B cell (primary cell): Measurements from ENCODE around the gene NOVA1. TPM values are rescaled to one million over a fixed set of nuclear protein-coding genes. Genes with fewer than 3 reads are reported as not detected.

Source experiments
- ATAC-seq: fragments of 200-7000 bp; cut with Tn5 transposase; one replicate; pipeline ENCODE4 v1.10.0; 2021; ENCODE audit warnings: low read depth, mild to moderate bottlenecking, moderate number of reproducible peaks, moderate library complexity
- CTCF ChIA-PET: fragments of 350-600 bp; sonication (Branson Sonifier 250); formaldehyde crosslinking; loops from one replicate; lab custom pipeline; 2021; ENCODE audit warnings: antibody characterized with exemption, inconsistent platforms; lab: Charles Lee
- POLR2A ChIA-PET: fragments of 350-600 bp; sonication (Branson Sonifier 250); formaldehyde crosslinking; loops from one replicate; lab custom pipeline; 2021; ENCODE audit warnings: antibody characterized with exemption; lab: Charles Lee
- DNase-seq: peaks from one replicate; pipeline ENCODE4 v3.0.0; 2013
- H2AFZ ChIP-seq: 2 replicates; pipeline ENCODE4 v1.6.1; 2012; ENCODE audit warnings: mild to moderate bottlenecking, low read depth, low read length; ENCODE audit not compliant: insufficient read depth, poor library complexity, severe bottlenecking
- H3K27ac ChIP-seq, 2 donors: 1 replicate in 1 of 2; 2 replicates in 1 of 2; pipeline ENCODE4 v1.5.1; 2012 to 2013; ENCODE audit warnings: low read length in 2 of 2, mild to moderate bottlenecking in 2 of 2, moderate library complexity in 1 of 2
- H3K27me3 ChIP-seq, 4 experiments: fragments of 200-600 bp in 1 of 4; sonication (generic) in 1 of 4; replicated peaks in 1 of 4; 1 replicate in 2 of 4; 2 replicates in 2 of 4; pipeline versions ENCODE4 v1.6.1 to v1.7.0; 2013 to 2016; ENCODE audit warnings: low read length in 3 of 4, mild to moderate bottlenecking in 2 of 4, mixed read lengths in 1 of 4, moderate library complexity in 1 of 4; ENCODE audit not compliant: insufficient read depth in 4 of 4, control insufficient read depth in 3 of 4; ENCODE audit errors: control extremely low read depth in 1 of 4
- H3K36me3 ChIP-seq, 2 experiments: replicated peaks in 1 of 2; 1 replicate in 1 of 2; 2 replicates in 1 of 2; pipeline versions ENCODE4 v1.6.1 to v1.7.1; 2013; ENCODE audit warnings: low read length in 1 of 2; ENCODE audit not compliant: insufficient read depth in 2 of 2, control insufficient read depth in 1 of 2; ENCODE audit errors: control extremely low read depth in 1 of 2, extremely low read depth in 1 of 2
- H3K4me1 ChIP-seq, 2 donors: fragments of 200-600 bp in 1 of 2; sonication (generic) in 1 of 2; 1 replicate in 1 of 2; 2 replicates in 1 of 2; pipeline versions ENCODE4 v1.5.1 to v1.6.1; 2013 to 2017; ENCODE audit warnings: low read length in 2 of 2; ENCODE audit not compliant: control insufficient read depth in 2 of 2, insufficient read depth in 2 of 2
- H3K4me2 ChIP-seq: replicated peaks from 2 replicates; pipeline ENCODE3; 2012; ENCODE audit warnings: mild to moderate bottlenecking, low read depth, low read length; ENCODE audit not compliant: poor library complexity, severe bottlenecking
- H3K4me3 ChIP-seq, 5 experiments: fragments of 200-600 bp in 1 of 5; sonication (generic) in 1 of 5; 1 replicate in 3 of 5; 2 replicates in 2 of 5; pipeline versions ENCODE4 v1.5.1 to v1.7.0; 2011 to 2016; ENCODE audit warnings: low read length in 4 of 5, mild to moderate bottlenecking in 4 of 5, low read depth in 2 of 5, control low read depth in 1 of 5, moderate library complexity in 1 of 5; ENCODE audit not compliant: insufficient read depth in 1 of 5; ENCODE audit errors: control extremely low read depth in 1 of 5, extremely low read depth in 1 of 5
- H3K79me2 ChIP-seq: fragments of 200-600 bp; sonication (generic); one replicate; pipeline ENCODE4 v1.6.0; 2016; ENCODE audit warnings: low read length; ENCODE audit not compliant: control insufficient read depth, insufficient read depth
- H3K9ac ChIP-seq: fragments of 200-600 bp; sonication (generic); 2 replicates; pipeline ENCODE4 v1.6.1; 2017; ENCODE audit warnings: mild to moderate bottlenecking, low read length, moderate library complexity
- H3K9me3 ChIP-seq, 3 donors: one replicate each; pipeline versions ENCODE4 v1.6.1 to v1.7.1; 2013; ENCODE audit warnings: low read length in 2 of 3; ENCODE audit not compliant: control insufficient read depth in 2 of 3, insufficient read depth in 1 of 3; ENCODE audit errors: control extremely low read depth in 1 of 3
- H4K20me1 ChIP-seq: 2 replicates; pipeline ENCODE4 v1.6.0; 2012; ENCODE audit warnings: mild to moderate bottlenecking, low read length; ENCODE audit not compliant: insufficient read depth, control insufficient read depth, poor library complexity, severe bottlenecking
- H3K27ac Mint-ChIP-seq: one replicate; pipeline ENCODE4 v1.8.0; 2021; ENCODE audit warnings: mixed read lengths
- H3K27me3 Mint-ChIP-seq: one replicate; pipeline ENCODE4 v1.8.0; 2021; ENCODE audit warnings: mixed read lengths
- H3K4me1 Mint-ChIP-seq: one replicate; pipeline ENCODE4 v1.8.0; 2021; ENCODE audit warnings: mixed read lengths
- H3K4me3 Mint-ChIP-seq: one replicate; pipeline ENCODE4 v1.8.0; 2021; ENCODE audit warnings: mixed read lengths
- H3K9me3 Mint-ChIP-seq: one replicate; pipeline ENCODE4 v1.8.0; 2022; ENCODE audit warnings: mixed read lengths; ENCODE audit not compliant: insufficient read depth
- CTCF ChIP-seq: fragments of 200-600 bp; IDR thresholded peaks from one replicate; pipeline ENCODE4 v1.8.0; 2022; ENCODE audit warnings: antibody characterized with exemption, mild to moderate bottlenecking
- EZH2 ChIP-seq: IDR thresholded peaks from 2 replicates; pipeline ENCODE4 v1.6.1; 2012; ENCODE audit warnings: borderline replicate concordance, low read depth, mild to moderate bottlenecking, moderate library complexity, low read length; ENCODE audit not compliant: insufficient read depth, poor library complexity, severe bottlenecking
- WGBS: methylation state at CpG from one replicate; pipeline ENCODE4 v1.1.5; 2013; ENCODE audit warnings: missing lambda C conversion rate; ENCODE audit not compliant: insufficient coverage; 5-methylcytosine and 5-hydroxymethylcytosine counted together
- intact Hi-C: fragments of 100-400 bp; cut with micrococcal nuclease; formaldehyde crosslinking; loops from one replicate; pipeline ENCODE4 v1.10.0; 2022
- polyA plus RNA-seq: library from polyadenylated mRNA; depleted of rRNA; stranded (reverse); fragments of >200 nt; gene quantifications from 2 replicates; pipeline ENCODE4 v1.2.3, GENCODE V29; 2012
- total RNA-seq, 2 donors: library from RNA; stranded (reverse); fragments of 120-200 nt in 1 of 2; gene quantifications; 1 replicate in 1 of 2; 2 replicates in 1 of 2; pipeline versions ENCODE4 v1.2.3 to v1.2.4, GENCODE V29; 2013 to 2022

The NOVA1 gene
- total and polyA plus RNA-seq, 2 donors (not counting 1 experiment from before 2014, with no cell fraction given): not detected

GRCh38 chr14:26531894-26532293 lies 65.9 kb downstream of the NOVA1 start:
- no peak overlapping the region for H3K4me3 ChIP-seq
- H3K79me2 ChIP-seq: no peaks in the 10 kb centered on the region
- ChIA-PET CTCF (no interaction called here), POLR2A (no interaction called here)
- H3K9me3 ChIP-seq: no peaks in the 10 kb centered on the region
- no peak overlapping the region for H3K4me3 Mint-ChIP-seq
- intact Hi-C loops: no loop called here
- ATAC-seq (no peak), DNase-seq (no peak)
- no peaks in the 10 kb centered on the region for H3K27me3 ChIP-seq
- H3K27me3 Mint-ChIP-seq: no peaks in the 10 kb centered on the region
- H3K27ac ChIP-seq: no peak overlapping the region
- H3K27ac Mint-ChIP-seq: no peak overlapping the region
- no peaks in the 10 kb centered on the region for H3K4me1 ChIP-seq
- H3K4me2 ChIP-seq: no peak overlapping the region
- WGBS: no CpG with 5 or more reads among the region's 3 CpGs
- H4K20me1 ChIP-seq: no peaks in the 10 kb centered on the region
- H3K9ac ChIP-seq: no peak overlapping the region
- H3K36me3 ChIP-seq: no peaks in the 10 kb centered on the region
- no peak overlapping the region for H2AFZ ChIP-seq
- TF ChIP-seq EZH2: no peak
- TF ChIP-seq CTCF: no peak
- peaks cover 4% of the 10 kb centered on the region for H3K9me3 Mint-ChIP-seq
- no peaks in the 10 kb centered on the region for H3K4me1 Mint-ChIP-seq

GRCh38 chr14:26528415-26529182 lies 69.2 kb downstream of the NOVA1 start:
- H4K20me1 ChIP-seq: no peaks in the 10 kb centered on the region
- no peak overlapping the region for H3K27ac ChIP-seq
- H3K4me1 ChIP-seq: no peaks in the 10 kb centered on the region
- no peak overlapping the region for H3K9ac ChIP-seq
- DNase-seq (no peak), ATAC-seq (no peak)
- CTCF ChIA-PET: no interaction called here
- WGBS: 70% methylated on average over 2 of the region's 7 CpGs
- no peak overlapping the region for H3K4me2 ChIP-seq
- Mint-ChIP-seq H3K27me3 (no peaks in the 10 kb centered on the region), H3K9me3 (peaks cover 7% of the 10 kb centered on the region), H3K4me3 (no peak overlapping the region), H3K27ac (no peak overlapping the region), H3K4me1 (no peaks in the 10 kb centered on the region)
- no peak overlapping the region for H3K4me3 ChIP-seq
- intact Hi-C loops: no loop called here
- no peak overlapping the region for H2AFZ ChIP-seq
- TF ChIP-seq EZH2 (no peak), CTCF (no peak)
- POLR2A ChIA-PET: no interaction called here
- H3K36me3 ChIP-seq: no peaks in the 10 kb centered on the region
- no peaks in the 10 kb centered on the region for H3K9me3 ChIP-seq
- H3K79me2 ChIP-seq: no peaks in the 10 kb centered on the region
- no peaks in the 10 kb centered on the region for H3K27me3 ChIP-seq
